OCI-LY3 (cell line): ENCODE measurements around the gene ST3GAL3.

ENCODE experiments used
- EZH2phosphoT487 ChIP-seq: fragments of 200-600 bp; shearing (Covaris generic); IDR thresholded peaks from 2 replicates; pipeline ENCODE4 v1.6.1; 2018; ENCODE audit warnings: antibody characterized with exemption, mixed run types, low read depth
- TF ChIP-seq, protein P1 (sequence below): fragments of 200-600, 300-600 bp; sonication (generic); IDR thresholded peaks from 2 replicates; pipeline ENCODE4 v1.5.1; 2014; ENCODE audit warnings: antibody characterized with exemption, low read length, low read depth

DNA sequence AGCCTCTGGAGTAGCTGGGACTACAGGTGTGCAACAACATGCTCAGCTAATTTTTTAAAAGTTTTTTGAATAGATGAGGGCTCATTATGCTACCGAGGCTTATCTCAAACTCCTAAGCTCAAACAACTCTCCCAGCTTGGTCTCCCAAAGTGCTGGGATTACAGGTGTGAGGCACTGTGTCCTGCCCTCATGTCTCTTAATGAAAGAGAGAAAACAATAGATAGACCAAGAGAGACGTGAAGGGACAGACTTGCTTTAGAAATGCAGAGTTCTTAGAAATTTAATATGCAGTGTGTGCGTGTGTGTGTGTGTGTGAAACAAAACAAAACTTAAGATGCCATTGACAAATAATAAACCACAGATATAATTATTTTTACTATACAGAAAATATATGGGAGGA lies 105.2 kb downstream of the ST3GAL3 start:
- TF ChIP-seq, protein P1, sequence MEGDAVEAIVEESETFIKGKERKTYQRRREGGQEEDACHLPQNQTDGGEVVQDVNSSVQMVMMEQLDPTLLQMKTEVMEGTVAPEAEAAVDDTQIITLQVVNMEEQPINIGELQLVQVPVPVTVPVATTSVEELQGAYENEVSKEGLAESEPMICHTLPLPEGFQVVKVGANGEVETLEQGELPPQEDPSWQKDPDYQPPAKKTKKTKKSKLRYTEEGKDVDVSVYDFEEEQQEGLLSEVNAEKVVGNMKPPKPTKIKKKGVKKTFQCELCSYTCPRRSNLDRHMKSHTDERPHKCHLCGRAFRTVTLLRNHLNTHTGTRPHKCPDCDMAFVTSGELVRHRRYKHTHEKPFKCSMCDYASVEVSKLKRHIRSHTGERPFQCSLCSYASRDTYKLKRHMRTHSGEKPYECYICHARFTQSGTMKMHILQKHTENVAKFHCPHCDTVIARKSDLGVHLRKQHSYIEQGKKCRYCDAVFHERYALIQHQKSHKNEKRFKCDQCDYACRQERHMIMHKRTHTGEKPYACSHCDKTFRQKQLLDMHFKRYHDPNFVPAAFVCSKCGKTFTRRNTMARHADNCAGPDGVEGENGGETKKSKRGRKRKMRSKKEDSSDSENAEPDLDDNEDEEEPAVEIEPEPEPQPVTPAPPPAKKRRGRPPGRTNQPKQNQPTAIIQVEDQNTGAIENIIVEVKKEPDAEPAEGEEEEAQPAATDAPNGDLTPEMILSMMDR: no peak
- no peak for TF ChIP-seq EZH2phosphoT487
